ENCODE results near the gene PRR7. TPM values are rescaled to one million over a fixed set of nuclear protein-coding genes. Genes with fewer than 3 reads are reported as not detected.

Gene PRR7
- total and polyA plus RNA-seq, 4 donors: 0.17 to 1.4 (median 0.49) TPM

GRCh38 chr5:177442066-177442826, 4.4 kb upstream of the PRR7 start:
- TF ChIP-seq JUND (IDR thresholded peaks at IDR 0.05): no peak
- no peak for TF ChIP-seq FOXA2 (IDR thresholded peaks at IDR 0.05)
- TF ChIP-seq HNF4A (conservative IDR thresholded peaks at IDR 0.05): no peak
- TF ChIP-seq RXRA (IDR thresholded peaks at IDR 0.05): no peak
- TF ChIP-seq HNF4G (IDR thresholded peaks at IDR 0.05): no peak
- TF ChIP-seq SP1 (IDR thresholded peaks at IDR 0.05): no peak
- TF ChIP-seq RAD21 (IDR thresholded peaks at IDR 0.05): no peak
- TF ChIP-seq, protein P1, sequence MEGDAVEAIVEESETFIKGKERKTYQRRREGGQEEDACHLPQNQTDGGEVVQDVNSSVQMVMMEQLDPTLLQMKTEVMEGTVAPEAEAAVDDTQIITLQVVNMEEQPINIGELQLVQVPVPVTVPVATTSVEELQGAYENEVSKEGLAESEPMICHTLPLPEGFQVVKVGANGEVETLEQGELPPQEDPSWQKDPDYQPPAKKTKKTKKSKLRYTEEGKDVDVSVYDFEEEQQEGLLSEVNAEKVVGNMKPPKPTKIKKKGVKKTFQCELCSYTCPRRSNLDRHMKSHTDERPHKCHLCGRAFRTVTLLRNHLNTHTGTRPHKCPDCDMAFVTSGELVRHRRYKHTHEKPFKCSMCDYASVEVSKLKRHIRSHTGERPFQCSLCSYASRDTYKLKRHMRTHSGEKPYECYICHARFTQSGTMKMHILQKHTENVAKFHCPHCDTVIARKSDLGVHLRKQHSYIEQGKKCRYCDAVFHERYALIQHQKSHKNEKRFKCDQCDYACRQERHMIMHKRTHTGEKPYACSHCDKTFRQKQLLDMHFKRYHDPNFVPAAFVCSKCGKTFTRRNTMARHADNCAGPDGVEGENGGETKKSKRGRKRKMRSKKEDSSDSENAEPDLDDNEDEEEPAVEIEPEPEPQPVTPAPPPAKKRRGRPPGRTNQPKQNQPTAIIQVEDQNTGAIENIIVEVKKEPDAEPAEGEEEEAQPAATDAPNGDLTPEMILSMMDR (IDR thresholded peaks at IDR 0.05; ENCODE audit: low read depth, low read length, missing input control): no peak
- TF ChIP-seq MAX (IDR thresholded peaks at IDR 0.05): no peak
- TF ChIP-seq YY1 (IDR thresholded peaks at IDR 0.05): no peak
- TF ChIP-seq NR2F2 (IDR thresholded peaks at IDR 0.05): no peak
- no peak for TF ChIP-seq EGR1 (IDR thresholded peaks at IDR 0.05; ENCODE audit: low read depth in 2 of 2)
- no peak for TF ChIP-seq GABPA (IDR thresholded peaks at IDR 0.05 in 1 of 2, conservative IDR thresholded peaks at IDR 0.05 in 1 of 2)
- TF ChIP-seq, protein P2, sequence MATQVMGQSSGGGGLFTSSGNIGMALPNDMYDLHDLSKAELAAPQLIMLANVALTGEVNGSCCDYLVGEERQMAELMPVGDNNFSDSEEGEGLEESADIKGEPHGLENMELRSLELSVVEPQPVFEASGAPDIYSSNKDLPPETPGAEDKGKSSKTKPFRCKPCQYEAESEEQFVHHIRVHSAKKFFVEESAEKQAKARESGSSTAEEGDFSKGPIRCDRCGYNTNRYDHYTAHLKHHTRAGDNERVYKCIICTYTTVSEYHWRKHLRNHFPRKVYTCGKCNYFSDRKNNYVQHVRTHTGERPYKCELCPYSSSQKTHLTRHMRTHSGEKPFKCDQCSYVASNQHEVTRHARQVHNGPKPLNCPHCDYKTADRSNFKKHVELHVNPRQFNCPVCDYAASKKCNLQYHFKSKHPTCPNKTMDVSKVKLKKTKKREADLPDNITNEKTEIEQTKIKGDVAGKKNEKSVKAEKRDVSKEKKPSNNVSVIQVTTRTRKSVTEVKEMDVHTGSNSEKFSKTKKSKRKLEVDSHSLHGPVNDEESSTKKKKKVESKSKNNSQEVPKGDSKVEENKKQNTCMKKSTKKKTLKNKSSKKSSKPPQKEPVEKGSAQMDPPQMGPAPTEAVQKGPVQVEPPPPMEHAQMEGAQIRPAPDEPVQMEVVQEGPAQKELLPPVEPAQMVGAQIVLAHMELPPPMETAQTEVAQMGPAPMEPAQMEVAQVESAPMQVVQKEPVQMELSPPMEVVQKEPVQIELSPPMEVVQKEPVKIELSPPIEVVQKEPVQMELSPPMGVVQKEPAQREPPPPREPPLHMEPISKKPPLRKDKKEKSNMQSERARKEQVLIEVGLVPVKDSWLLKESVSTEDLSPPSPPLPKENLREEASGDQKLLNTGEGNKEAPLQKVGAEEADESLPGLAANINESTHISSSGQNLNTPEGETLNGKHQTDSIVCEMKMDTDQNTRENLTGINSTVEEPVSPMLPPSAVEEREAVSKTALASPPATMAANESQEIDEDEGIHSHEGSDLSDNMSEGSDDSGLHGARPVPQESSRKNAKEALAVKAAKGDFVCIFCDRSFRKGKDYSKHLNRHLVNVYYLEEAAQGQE (IDR thresholded peaks at IDR 0.05): no peak
- TF ChIP-seq ZBTB33 (IDR thresholded peaks at IDR 0.05): no peak
- no peak for TF ChIP-seq TAF1 (conservative IDR thresholded peaks at IDR 0.05)
- no peak for TF ChIP-seq FOXA1 (IDR thresholded peaks at IDR 0.05)
- TF ChIP-seq, protein P3, sequence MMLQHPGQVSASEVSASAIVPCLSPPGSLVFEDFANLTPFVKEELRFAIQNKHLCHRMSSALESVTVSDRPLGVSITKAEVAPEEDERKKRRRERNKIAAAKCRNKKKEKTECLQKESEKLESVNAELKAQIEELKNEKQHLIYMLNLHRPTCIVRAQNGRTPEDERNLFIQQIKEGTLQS (IDR thresholded peaks at IDR 0.05): no peak
- no peaks in the 10 kb centered on the region for H3K9me3 ChIP-seq (ENCODE audit: control insufficient read depth in 4 of 4, low read length in 3 of 4)
- no peak overlapping the region for H3K4me3 ChIP-seq (ENCODE audit: low read depth in 1 of 3, low read length in 3 of 3)
- H3K4me1 ChIP-seq (ENCODE audit: control insufficient read depth in 4 of 4, insufficient read depth in 4 of 4, low read length in 3 of 4): peaks cover 5 to 12% (median 6%) of the 10 kb centered on the region in 4 donors
- WGBS: 96% methylated on average over 20 of the region's 20 CpGs
- no peak overlapping the region for H3K9ac ChIP-seq (ENCODE audit: low read depth in 1 of 2, low read length in 2 of 2)
- H3K27ac ChIP-seq (ENCODE audit: low read depth in 1 of 2, low read length in 2 of 2): no peak overlapping the region
- peaks cover 2 to 11% (median 6%) of the 10 kb centered on the region in 4 donors for H3K36me3 ChIP-seq (ENCODE audit: control insufficient read depth in 4 of 4, insufficient read depth in 3 of 4, low read depth in 1 of 4, low read length in 3 of 4)
- DNase-seq (ENCODE audit: low spot score): no peak
- H3K27me3 ChIP-seq (ENCODE audit: control insufficient read depth in 4 of 4, insufficient read depth in 4 of 4, low read length in 3 of 4): no peaks in the 10 kb centered on the region

All from liver (tissue), 9 donors.